ENCODE data around the gene ZNF322. TPM values are rescaled to one million over a fixed set of nuclear protein-coding genes. Genes with fewer than 3 reads are reported as not detected.

The ZNF322 gene
- polyA plus RNA-seq, 1 donor (not counting 4 experiments of a cell fraction or from before 2014, with no cell fraction given): 7.7 TPM

DNA sequence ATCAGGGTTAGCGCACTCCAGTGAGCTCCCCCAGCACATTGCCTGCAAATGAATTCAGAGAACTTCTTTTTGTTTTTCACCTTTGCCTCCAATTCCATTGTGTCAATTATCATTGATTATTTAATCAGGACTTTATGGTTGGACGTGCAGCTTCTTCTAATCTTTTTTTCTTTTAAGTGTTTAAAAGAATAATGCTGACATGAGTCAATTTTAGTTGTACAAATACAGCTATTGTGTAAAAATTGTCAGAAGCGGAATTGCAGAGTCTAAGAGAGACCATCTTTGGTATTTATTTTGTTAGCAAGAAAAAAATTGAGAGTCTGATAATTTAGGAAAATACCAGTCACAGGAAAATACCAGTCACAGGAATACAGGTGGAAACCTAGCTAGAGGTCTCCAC, 57.3 kb downstream of the ZNF322 start:
- Histone ChIP-seq H3K36me3 (ENCODE audit: control insufficient read depth in 2 of 2, extremely low read depth in 1 of 2, insufficient read depth in 2 of 2, low read length in 2 of 2) (peaks cover 8 to 15% of the 10 kb centered on the region in 2 experiments), H3K79me2 (ENCODE audit: control insufficient read depth, insufficient read depth, low read length) (peaks cover 15% of the 10 kb centered on the region), H3K4me3 (ENCODE audit: control insufficient read depth in 2 of 3, extremely low read depth in 1 of 3, insufficient read depth in 2 of 3, low read depth in 1 of 3, low read length in 3 of 3) (no peak overlapping the region), H3K9me1 (ENCODE audit: control insufficient read depth, extremely low read depth, insufficient read depth, low read length) (no peaks in the 10 kb centered on the region), H4K20me1 (ENCODE audit: control insufficient read depth, extremely low read depth, insufficient read depth, low read length) (no peaks in the 10 kb centered on the region), H3K27me3 (ENCODE audit: control insufficient read depth, extremely low read depth, insufficient read depth, low read length) (no peaks in the 10 kb centered on the region), H2AFZ (ENCODE audit: control insufficient read depth, low read length) (no peak overlapping the region), H3K9ac (ENCODE audit: control insufficient read depth, extremely low read depth, insufficient read depth, low read length) (no peak overlapping the region), H3K4me2 (ENCODE audit: control insufficient read depth, extremely low read depth, insufficient read depth, low read depth, low read length) (no peak overlapping the region), H3K4me1 (ENCODE audit: control insufficient read depth, extremely low read depth, insufficient read depth, low read length) (peaks cover 9% of the 10 kb centered on the region), H3K27ac (ENCODE audit: control insufficient read depth, insufficient read depth, low read length) (no peak overlapping the region), H3K9me3 (ENCODE audit: control insufficient read depth, low read depth, low read length) (no peaks in the 10 kb centered on the region)
- dilution Hi-C loops (cut with MboI; ENCODE audit: extremely low pct_ligation_motif_present, low sequenced_read_pairs): no loop called here
- TF ChIP-seq EZH2 (IDR thresholded peaks at IDR 0.05; ENCODE audit: low read length) (no peak), CTCF (optimal IDR thresholded peaks at IDR 0.05 in 1 of 3, IDR thresholded peaks at IDR 0.05 in 1 of 3, conservative IDR thresholded peaks at IDR 0.05 in 1 of 3; ENCODE audit: extremely low read depth in 1 of 3, insufficient read depth in 2 of 3, low read length in 3 of 3) (no peak)
- DNase-seq (ENCODE audit: low read depth, low spot score) (no peak), FAIRE-seq (no peak)

DNA sequence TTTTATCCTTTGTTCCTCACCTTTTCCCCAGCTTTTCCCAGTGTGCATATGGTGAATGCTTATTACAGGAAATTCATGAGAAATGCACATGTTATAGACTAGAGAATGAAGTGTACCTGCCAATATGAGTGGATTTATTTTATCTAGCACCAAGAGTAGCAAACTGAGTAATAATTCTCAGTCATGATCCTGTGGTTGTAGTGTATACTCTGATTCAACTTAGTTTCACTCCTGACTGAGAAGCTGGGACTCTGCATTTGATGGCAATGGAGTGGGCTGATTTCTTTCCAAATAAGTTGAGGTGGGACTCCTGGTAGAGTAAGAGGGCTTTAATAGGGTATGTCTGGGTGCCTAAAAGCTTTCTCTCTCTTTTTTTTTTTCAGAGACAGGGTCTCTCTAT, 58.8 kb downstream of the ZNF322 start:
- no peaks in the 10 kb centered on the region for H3K27me3 ChIP-seq (ENCODE audit: control insufficient read depth, extremely low read depth, insufficient read depth, low read length)
- no peak overlapping the region for H3K4me2 ChIP-seq (ENCODE audit: control insufficient read depth, extremely low read depth, insufficient read depth, low read depth, low read length)
- H4K20me1 ChIP-seq (ENCODE audit: control insufficient read depth, extremely low read depth, insufficient read depth, low read length): no peaks in the 10 kb centered on the region
- no peak overlapping the region for H3K4me3 ChIP-seq (ENCODE audit: control insufficient read depth in 2 of 3, extremely low read depth in 1 of 3, insufficient read depth in 2 of 3, low read depth in 1 of 3, low read length in 3 of 3)
- no peaks in the 10 kb centered on the region for H3K9me3 ChIP-seq (ENCODE audit: control insufficient read depth, low read depth, low read length)
- H2AFZ ChIP-seq (ENCODE audit: control insufficient read depth, low read length): no peak overlapping the region
- H3K79me2 ChIP-seq (ENCODE audit: control insufficient read depth, insufficient read depth, low read length): peaks cover 20% of the 10 kb centered on the region
- no peaks in the 10 kb centered on the region for H3K9me1 ChIP-seq (ENCODE audit: control insufficient read depth, extremely low read depth, insufficient read depth, low read length)
- H3K9ac ChIP-seq (ENCODE audit: control insufficient read depth, extremely low read depth, insufficient read depth, low read length): no peak overlapping the region
- no peak overlapping the region for H3K27ac ChIP-seq (ENCODE audit: control insufficient read depth, insufficient read depth, low read length)
- no peak for DNase-seq (ENCODE audit: low read depth, low spot score)
- FAIRE-seq: no peak
- peaks cover 12% of the 10 kb centered on the region for H3K4me1 ChIP-seq (ENCODE audit: control insufficient read depth, extremely low read depth, insufficient read depth, low read length)
- H3K36me3 ChIP-seq (ENCODE audit: control insufficient read depth in 2 of 2, extremely low read depth in 1 of 2, insufficient read depth in 2 of 2, low read length in 2 of 2): peaks cover 8 to 15% of the 10 kb centered on the region in 2 experiments
- dilution Hi-C loops (cut with MboI; ENCODE audit: extremely low pct_ligation_motif_present, low sequenced_read_pairs): no loop called here
- TF ChIP-seq CTCF (optimal IDR thresholded peaks at IDR 0.05 in 1 of 3, IDR thresholded peaks at IDR 0.05 in 1 of 3, conservative IDR thresholded peaks at IDR 0.05 in 1 of 3; ENCODE audit: extremely low read depth in 1 of 3, insufficient read depth in 2 of 3, low read length in 3 of 3): no peak

All from keratinocyte (primary cell).